ENCODE data around the gene DTYMK.
A peak's percentile ranks its signal among the peaks of the same experiment; 100 is the strongest.

- TF ChIP-seq CTCF (IDR thresholded peaks at IDR 0.05) = peak; percentile 60
- no peak for TF ChIP-seq ELF1 (IDR thresholded peaks at IDR 0.05)
- no peak for TF ChIP-seq RAD21 (IDR thresholded peaks at IDR 0.05; ENCODE audit: low read length)
- TF ChIP-seq EP300 (IDR thresholded peaks at IDR 0.05; ENCODE audit: borderline replicate concordance in 1 of 2, low read depth in 1 of 2, low read length in 1 of 2) = no peak
- no peak for TF ChIP-seq POLR2AphosphoS5 (IDR thresholded peaks at IDR 0.05; ENCODE audit: low read depth, low read length)
- peak; percentile 69; the same call in 1 of the 2 replicates for TF ChIP-seq SIN3A (IDR thresholded peaks at IDR 0.05; ENCODE audit: borderline replicate concordance, low read depth, low read length)
- TF ChIP-seq MXI1 (IDR thresholded peaks at IDR 0.05; ENCODE audit: low read depth, low read length) = peak; percentile 60; the same call in 1 of the 2 replicates
- no peak for TF ChIP-seq EZH2phosphoT487 (IDR thresholded peaks at IDR 0.05; ENCODE audit: borderline replicate concordance, low read depth)
These were observed 15.8 kb upstream of the DTYMK start for GRCh38 chr2:241702155-241703031.
